Calu3 (cell line): ENCODE results near the gene EXD2. TPM values are rescaled to one million over a fixed set of nuclear protein-coding genes. Genes with fewer than 3 reads are reported as not detected.
A peak's percentile ranks its signal among the peaks of the same experiment; 100 is the strongest.

Source experiments
- BruUV-seq: library from RNA; stranded (reverse); fragments of 400-500 nt; replicated peaks from 2 replicates; lab custom pipeline; 2021; lab: Mats Ljungman, UMichigan
- CTCF ChIA-PET: fragments of 300-600 bp; sonication (Branson Sonifier 250); formaldehyde crosslinking; loops from one replicate; lab custom pipeline; 2022; ENCODE audit warnings: antibody characterized with exemption; lab: Charles Lee
- DNase-seq: peaks from one replicate; pipeline ENCODE4 v3.0.0; 2022
- H3K27ac Mint-ChIP-seq: one replicate; pipeline ENCODE4 v1.8.0; 2022; ENCODE audit warnings: mixed read lengths; ENCODE audit not compliant: unreplicated experiment
- H3K27me3 Mint-ChIP-seq: one replicate; pipeline ENCODE4 v1.8.0; 2022; ENCODE audit warnings: mixed read lengths; ENCODE audit not compliant: unreplicated experiment
- H3K36me3 Mint-ChIP-seq: one replicate; pipeline ENCODE4 v1.8.0; 2022; ENCODE audit warnings: mild to moderate bottlenecking, moderate library complexity, mixed read lengths; ENCODE audit not compliant: insufficient read depth, unreplicated experiment
- H3K4me1 Mint-ChIP-seq: one replicate; pipeline ENCODE4 v1.8.0; 2022; ENCODE audit warnings: mild to moderate bottlenecking, low read depth, mixed read lengths; ENCODE audit not compliant: unreplicated experiment
- H3K4me3 Mint-ChIP-seq: one replicate; pipeline ENCODE4 v1.8.0; 2022; ENCODE audit warnings: mild to moderate bottlenecking, low read depth, moderate library complexity, mixed read lengths; ENCODE audit not compliant: unreplicated experiment
- H3K9me3 Mint-ChIP-seq: one replicate; pipeline ENCODE4 v1.8.0; 2022; ENCODE audit warnings: low read depth, mixed read lengths; ENCODE audit not compliant: unreplicated experiment
- CTCF ChIP-seq: fragments of 200-600 bp; IDR thresholded peaks from one replicate; pipeline ENCODE4 v1.8.0; 2022; ENCODE audit warnings: antibody characterized with exemption; ENCODE audit not compliant: unreplicated experiment
- intact Hi-C: fragments of 100-400 bp; cut with micrococcal nuclease; formaldehyde crosslinking; loops from one replicate; pipeline ENCODE4 v1.10.0; 2022; ENCODE audit not compliant: unreplicated experiment
- total RNA-seq: library from RNA; stranded (reverse); gene quantifications from 2 replicates; pipeline ENCODE4 v1.2.3, GENCODE V29; 2022

The EXD2 gene
- total RNA-seq, 1 experiment from 2014 or later: 13.1 TPM

GRCh38 chr14:69153152-69153872, 38.0 kb upstream of the EXD2 start:
- H3K4me3 Mint-ChIP-seq: peak overlapping the region; percentile 83
- peak; percentile 87 for DNase-seq
- peaks cover 23% of the 10 kb centered on the region for H3K4me1 Mint-ChIP-seq
- H3K27me3 Mint-ChIP-seq: no peaks in the 10 kb centered on the region
- CTCF ChIA-PET: interaction anchor here (0.7 kb wide), 1 partner anchor 334 kb away, joined by 6 read pairs; no protein-coding TSS in a partner anchor
- intact Hi-C loops: no loop called here
- BruUV-seq: no TSS peak
- no peak for TF ChIP-seq CTCF
- peak overlapping the region; percentile 56 for H3K27ac Mint-ChIP-seq
- H3K9me3 Mint-ChIP-seq: no peaks in the 10 kb centered on the region
- peaks cover 47% of the 10 kb centered on the region for H3K36me3 Mint-ChIP-seq

GRCh38 chr14:69153873-69154270, 37.4 kb upstream of the EXD2 start:
- Mint-ChIP-seq H3K27me3 (no peaks in the 10 kb centered on the region), H3K4me1 (peaks cover 23% of the 10 kb centered on the region), H3K27ac (peak overlapping the region; percentile 56), H3K9me3 (no peaks in the 10 kb centered on the region), H3K4me3 (peak overlapping the region; percentile 83), H3K36me3 (peaks cover 41% of the 10 kb centered on the region)
- intact Hi-C loops: no loop called here
- BruUV-seq: no TSS peak
- CTCF ChIA-PET: no interaction called here
- TF ChIP-seq CTCF: no peak
- DNase-seq: no peak

GRCh38 chr14:69154779-69155178, 36.5 kb upstream of the EXD2 start:
- Mint-ChIP-seq H3K36me3 (peaks cover 40% of the 10 kb centered on the region), H3K4me3 (no peak overlapping the region), H3K4me1 (peaks cover 15% of the 10 kb centered on the region), H3K9me3 (no peaks in the 10 kb centered on the region), H3K27ac (no peak overlapping the region), H3K27me3 (peaks cover 4% of the 10 kb centered on the region)
- BruUV-seq: no TSS peak
- intact Hi-C loops: no loop called here
- no peak for DNase-seq
- CTCF ChIA-PET: no interaction called here
- no peak for TF ChIP-seq CTCF

GRCh38 chr14:69156224-69156623, 35.1 kb upstream of the EXD2 start:
- no peak overlapping the region for H3K4me3 Mint-ChIP-seq
- peaks cover 18% of the 10 kb centered on the region for H3K27me3 Mint-ChIP-seq
- H3K9me3 Mint-ChIP-seq: no peaks in the 10 kb centered on the region
- H3K27ac Mint-ChIP-seq: no peak overlapping the region
- intact Hi-C loops: no loop called here
- no peak for TF ChIP-seq CTCF
- peaks cover 29% of the 10 kb centered on the region for H3K36me3 Mint-ChIP-seq
- no peak for DNase-seq
- BruUV-seq: no TSS peak
- H3K4me1 Mint-ChIP-seq: peaks cover under 1% of the 10 kb centered on the region
- CTCF ChIA-PET: no interaction called here
